NCI-H2196 treated with DMSO at 0.1 percent for 48 hours (cell line): Measurements from ENCODE around the gene CHP2.
"Not testable (repeated sequence)": the region's sequence is repeated elsewhere in the genome, so short reads cannot be mapped to it uniquely, and the experiment has no call there.

Experiments
- DNase-seq: peaks from one replicate; lab custom pipeline; 2025; ENCODE audit not compliant: unreplicated experiment; lab: John Stamatoyannopoulos, UW

The CHP2 gene

DNA sequence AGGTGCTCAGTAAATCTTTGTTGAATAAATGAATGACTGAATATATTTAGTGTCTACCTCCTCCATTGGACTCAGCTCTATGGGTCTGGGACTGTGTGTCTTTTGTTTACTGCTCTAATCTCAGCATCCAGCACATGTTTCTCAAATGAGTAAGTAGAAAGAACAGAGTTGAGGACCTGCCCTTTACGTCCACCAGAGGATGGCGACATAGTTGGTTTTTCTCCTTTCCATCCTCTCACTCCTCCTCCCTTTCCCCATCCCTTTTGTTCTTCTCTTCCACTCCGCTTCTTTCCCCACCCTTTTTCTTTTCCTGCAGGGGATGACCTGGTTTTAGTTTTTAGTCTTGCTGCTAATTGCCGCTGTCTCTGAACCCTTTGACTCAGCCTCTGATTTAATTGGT is 12.1 kb upstream of the CHP2 start:
- no peak for DNase-seq

DNA sequence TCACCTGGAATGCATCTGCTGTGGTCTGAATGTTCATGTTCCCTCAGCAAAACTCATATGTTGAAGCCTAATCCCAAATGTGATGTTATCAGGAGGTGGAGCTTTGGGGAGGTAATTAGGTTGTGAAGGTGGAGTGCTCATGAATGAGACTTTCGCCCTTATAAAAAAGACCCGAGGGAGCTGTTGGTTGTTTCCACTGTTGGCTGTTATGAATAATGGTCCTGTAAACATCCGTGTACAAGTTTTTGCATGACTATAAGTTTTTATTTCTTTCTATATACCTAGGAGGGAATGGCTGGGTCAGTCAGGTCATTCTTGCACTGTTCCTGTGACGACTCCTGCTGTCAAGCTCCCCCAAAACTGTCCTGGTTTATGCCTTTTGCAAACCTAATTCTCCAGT is 9.6 kb upstream of the CHP2 start:
- no peak for DNase-seq

DNA sequence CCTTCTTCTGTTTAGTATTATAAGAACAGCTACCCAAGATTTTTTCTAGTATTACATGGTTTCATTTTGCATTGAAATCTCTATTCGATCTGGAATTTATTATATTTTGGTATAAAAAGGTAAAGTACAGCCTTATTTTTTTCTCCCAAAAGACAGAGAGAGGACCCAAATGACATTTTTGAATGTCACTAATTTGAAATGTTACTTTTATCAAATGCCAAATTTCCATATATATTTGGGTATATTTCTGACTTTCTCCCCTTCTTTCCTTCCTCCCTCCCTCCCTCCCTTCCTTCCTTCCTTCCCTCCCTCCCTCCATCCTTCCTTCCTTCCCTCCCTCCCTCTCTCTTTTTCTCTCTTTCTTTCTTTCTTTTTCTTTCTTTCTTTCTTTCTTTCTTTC is 6.2 kb upstream of the CHP2 start:
- no peak for DNase-seq

GRCh38 chr16:23751053-23751452 is 3.8 kb upstream of the CHP2 start:
- DNase-seq = not testable (repeated sequence)

DNA sequence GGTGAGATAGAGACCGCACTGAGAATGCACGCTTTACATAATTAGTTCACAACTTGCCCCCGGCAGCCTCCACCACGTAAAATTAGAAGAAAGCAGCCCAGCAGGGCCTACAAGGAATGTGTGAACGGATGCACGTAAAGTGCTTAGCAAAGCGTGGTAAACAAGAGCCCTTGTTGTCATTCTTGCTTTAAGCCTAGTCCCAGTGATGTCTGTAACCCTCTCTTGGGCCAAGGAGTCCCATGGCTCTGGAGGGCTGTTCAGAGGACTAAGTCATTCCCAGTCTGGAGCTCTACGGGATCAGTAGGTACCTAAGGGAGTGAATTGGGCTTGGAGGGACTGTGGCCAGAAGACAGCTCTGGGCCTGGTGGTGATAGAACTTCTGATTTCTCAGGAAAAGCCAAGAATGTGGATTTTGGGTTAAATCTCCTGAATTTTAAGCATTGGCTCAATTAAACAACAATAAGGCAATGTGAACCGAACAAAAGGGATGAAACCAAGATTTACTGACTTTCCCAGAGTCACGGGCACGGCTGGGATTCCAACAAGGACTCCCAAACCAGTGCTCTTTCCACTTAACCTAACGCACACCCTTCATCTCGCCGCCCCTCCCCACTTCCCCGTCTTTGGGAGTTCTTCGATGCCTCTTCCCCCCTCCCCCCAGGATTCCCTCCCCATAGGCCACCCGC is 775 bp upstream of the CHP2 start:
- DNase-seq = no peak

- DNase-seq = no peak
These were observed 621 bp downstream of the CHP2 start for GRCh38 chr16:23755484-23755809.

DNA sequence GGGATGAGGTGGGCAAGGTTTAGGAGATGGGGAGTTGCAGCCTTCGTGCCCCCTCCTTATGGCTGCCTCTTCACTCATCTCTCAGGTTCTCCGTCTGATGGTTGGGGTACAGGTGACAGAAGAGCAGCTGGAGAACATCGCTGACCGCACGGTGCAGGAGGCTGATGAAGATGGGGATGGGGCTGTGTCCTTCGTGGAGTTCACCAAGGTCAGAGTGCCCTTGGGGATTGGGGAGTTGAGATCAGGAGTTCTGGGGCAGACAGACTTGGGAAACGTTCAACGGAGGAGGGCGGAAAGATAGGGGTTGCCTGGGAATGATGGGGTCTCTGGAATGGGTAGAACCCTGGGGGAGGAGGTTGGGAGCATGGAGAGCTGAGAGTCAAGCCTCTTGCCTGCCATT is 2.3 kb downstream of the CHP2 start:
- no peak for DNase-seq

GRCh38 chr16:23757937-23758619 is 3.3 kb downstream of the CHP2 start:
- no peak for DNase-seq

DNA sequence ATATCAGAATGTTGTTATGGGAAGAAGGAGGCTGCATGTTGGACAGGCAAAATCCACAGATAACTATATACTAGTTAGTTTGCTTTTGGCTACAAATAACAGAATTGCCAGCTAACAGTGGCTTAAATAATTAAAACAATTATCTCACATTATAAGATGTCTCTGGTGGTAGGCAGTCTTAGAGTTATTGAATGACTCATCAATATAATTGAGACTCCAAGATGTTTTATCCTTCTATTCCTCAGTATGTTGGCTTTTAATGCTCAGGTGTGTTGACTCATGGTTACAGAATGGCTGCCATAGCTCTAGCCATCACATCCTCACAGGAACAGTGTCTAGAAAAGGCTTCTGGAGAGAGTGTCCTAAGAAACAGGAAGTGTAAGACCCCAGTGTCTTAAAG is 11.1 kb downstream of the CHP2 start:
- DNase-seq = no peak

- no peak for DNase-seq
These were observed 13.8 kb downstream of the CHP2 start for GRCh38 chr16:23768581-23768980.

- DNase-seq = no peak
These were observed 16.2 kb downstream of the CHP2 start for GRCh38 chr16:23771027-23771426.

DNA sequence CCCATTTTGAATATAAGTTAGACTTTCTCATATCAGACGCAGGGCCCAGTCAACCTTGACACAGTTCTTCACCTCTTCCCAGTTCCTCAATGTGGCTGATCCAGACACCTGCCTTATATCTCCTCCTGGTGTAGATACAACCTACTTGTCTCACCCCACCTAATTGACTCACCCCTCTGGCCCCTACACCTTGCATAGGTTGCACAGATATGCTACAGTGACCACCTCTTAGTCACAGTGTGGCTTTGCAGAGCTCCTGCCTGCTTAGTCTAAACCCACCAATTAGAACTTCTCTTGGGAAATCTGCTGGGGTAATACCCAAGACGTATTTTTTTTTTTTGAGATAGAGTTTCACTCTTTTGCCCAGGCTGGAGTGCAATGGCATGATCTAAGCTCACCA is 16.8 kb downstream of the CHP2 start:
- no peak for DNase-seq

DNA sequence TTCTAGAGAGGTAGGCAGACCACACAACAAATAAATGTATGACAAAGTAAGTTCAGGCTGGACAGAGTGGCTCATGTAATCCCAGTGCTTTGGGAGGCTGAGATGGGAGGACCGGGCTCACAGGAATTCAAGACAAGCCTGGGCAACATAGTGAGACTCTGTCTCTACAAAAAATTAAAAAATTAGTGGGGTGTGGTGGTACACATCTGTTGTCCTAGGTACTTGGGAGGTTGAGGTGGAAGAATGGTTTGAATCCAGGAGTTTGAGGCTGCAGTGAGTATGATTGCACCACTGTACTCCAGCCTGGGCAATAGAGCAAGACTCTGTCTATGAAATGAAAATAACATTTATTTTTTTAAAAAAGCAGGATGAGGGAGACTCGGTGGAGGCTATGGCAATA is 18.5 kb downstream of the CHP2 start:
- DNase-seq = no peak

DNA sequence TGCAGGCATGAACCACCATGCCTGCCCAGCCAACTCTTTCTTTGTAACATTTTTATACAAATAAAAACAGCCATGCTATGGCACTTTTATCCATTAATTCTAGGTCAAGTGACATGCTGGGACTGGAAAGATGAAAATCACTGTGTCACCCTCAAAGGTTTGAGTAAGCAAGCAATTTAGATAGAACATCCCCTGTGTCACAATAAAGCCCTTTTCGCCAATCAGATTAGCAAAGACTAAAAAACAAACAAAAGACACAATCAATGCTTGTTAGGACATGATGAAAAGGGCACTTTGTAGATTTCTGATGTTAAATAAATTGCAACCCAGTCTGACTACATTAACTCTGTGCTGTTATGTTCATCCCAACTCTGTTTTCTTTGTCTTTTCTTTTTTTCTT is 26.4 kb downstream of the CHP2 start:
- no peak for DNase-seq

DNA sequence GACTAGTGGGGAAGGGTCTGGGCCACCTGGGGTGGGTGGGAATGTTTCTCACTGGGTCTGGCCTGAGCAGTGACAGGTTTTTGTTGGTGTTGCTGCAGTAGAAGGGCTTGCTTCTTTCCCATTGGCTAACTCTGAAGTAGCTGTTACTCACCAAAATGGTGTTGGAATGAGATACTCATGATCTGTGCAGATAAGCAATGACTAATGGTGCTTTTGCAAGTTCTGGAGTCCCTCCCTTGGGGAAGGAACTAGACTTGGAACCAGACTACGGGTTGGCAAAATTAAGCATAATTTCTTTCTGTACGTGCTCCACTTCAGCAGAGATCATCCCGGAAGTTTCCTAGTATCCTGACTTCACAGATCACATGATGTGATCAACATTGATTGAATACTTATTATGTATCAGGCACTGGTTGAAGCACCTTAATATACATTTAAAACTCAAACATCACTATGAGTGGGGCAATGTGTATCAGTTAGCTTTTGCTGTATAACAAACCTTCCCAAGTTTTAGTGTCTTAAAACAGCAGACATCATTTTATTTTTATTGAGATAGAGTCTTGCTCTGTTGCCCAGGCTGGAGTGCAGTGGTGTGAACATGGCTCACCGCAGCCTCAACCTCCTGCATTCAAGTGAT is 30.1 kb downstream of the CHP2 start:
- no peak for DNase-seq

DNA sequence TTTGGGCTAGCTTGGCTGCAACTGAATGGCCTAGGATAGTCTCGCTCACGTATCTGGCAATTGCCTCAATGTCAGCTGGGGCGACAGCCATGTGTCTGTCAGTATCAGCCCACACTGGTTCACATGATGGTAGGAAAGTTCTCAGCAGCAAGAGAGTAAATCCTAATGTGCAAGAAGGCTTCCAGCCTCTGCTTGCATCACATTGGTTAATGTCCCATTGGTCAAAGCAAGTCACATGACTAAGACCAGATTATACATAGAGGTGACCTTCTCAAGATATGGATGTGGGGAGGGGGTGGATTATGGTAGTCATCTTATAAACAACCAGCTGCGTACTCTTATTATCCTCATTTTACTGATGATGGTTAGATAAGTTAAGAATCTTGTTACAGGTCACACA is 31.0 kb downstream of the CHP2 start:
- no peak for DNase-seq

DNA sequence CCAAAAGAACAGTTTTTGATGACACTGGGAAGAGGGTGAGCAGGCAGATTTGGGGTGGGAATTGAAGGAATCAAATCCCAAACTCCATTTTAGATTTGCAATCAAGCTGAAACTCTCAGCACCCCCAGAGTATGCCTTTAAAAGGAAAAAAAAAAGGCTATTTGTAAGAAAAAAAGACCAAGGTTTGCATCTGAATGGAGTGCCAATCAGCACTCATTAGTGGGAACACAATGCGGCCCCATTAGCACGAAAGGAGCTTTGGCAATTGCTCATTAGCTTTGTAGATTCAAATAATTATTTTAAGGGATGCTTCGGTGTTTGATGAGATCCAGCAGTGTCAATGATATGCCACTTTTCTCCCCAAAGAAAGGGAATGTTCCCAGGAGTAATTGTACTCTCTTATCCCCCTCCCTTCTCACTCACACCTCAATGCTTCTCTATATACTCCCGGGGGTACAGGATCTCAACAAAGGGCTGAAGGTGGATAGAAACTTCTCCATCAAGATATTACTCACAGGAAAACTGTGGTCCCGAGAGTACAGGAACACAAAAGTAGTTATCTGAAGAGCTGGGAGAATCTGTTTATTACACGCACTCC is 32.2 kb downstream of the CHP2 start:
- DNase-seq = no peak

DNA sequence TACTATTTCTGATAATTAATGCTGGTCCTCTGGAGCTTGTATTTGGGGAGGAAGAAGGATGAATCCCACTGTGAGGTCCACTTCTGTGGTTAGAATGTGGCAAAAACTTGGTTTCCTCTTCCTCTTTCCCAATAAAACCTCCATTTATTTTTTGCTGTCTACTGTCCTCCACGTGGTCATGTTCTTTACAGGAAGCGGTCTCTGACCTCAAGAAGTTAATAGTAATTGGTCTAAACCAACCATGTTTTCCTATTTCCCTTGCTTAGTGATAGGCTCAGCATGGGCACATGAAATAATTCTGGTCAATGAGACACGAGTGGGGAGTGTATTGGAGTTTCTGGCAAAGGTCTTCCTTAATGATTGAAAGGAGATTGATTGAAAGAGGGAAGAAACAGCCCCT is 33.9 kb downstream of the CHP2 start:
- no peak for DNase-seq

DNA sequence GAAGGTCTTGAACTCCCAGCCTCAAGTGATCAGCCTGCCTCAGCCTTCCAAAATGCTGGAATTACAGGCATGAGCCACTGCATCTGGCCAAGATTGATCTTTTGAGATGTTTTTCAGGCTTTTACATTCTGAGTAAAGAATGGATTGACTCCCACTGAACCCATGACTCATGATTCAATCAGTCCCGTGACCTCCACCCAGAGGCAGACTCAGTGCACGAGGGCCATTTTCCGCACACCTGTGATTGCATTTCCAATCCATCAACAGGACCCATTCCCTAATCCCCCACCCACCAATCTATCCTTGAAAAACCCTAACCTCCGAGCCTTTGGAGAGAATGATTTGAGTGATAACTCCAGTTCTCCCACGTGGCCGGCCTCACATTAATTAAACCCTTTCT is 40.6 kb downstream of the CHP2 start:
- DNase-seq = no peak

- no peak for DNase-seq
These were observed 42.1 kb downstream of the CHP2 start for GRCh38 chr16:23796941-23797340.

- no peak for DNase-seq
These were observed 46.6 kb downstream of the CHP2 start for GRCh38 chr16:23801378-23801777.

DNA sequence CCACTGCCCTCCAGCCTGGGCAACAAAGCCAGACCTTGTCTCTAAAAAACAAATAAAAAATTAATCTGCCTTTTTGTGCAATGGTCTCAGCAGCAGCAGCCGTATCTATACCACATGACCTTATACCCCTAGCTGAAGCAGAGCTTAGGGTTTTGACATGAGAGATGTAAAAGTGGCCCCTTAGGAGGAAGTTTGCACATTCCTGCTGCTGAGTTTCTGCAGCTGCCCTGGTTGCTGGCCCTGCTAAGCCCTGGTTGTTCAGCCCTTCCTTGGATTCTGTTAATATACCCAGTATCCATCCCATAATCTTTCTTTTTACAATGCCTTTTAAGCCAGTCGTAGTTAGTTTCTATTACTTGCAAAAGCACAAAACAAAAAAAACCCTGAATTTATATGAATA is 48.0 kb downstream of the CHP2 start:
- no peak for DNase-seq
